Thyroid gland (tissue), 4 donors: ENCODE measurements around the gene NUTM1.

Experiments
- CTCF ChIP-seq, 6 experiments: fragments of 200-600 bp in 3 of 6; fragments of 450-650 bp in 3 of 6; sonication (generic) in 3 of 6; IDR thresholded peaks; one replicate each; pipeline ENCODE4 v1.5.1; 2016 to 2019; ENCODE audit warnings: antibody characterized with exemption in 6 of 6, mild to moderate bottlenecking in 2 of 6, inconsistent platforms in 1 of 6, moderate library complexity in 1 of 6
- POLR2A ChIP-seq, 2 donors: fragments of 450-650 bp; IDR thresholded peaks; one replicate each; pipeline ENCODE4 v1.6.1; 2017; ENCODE audit warnings: antibody characterized with exemption in 2 of 2, mild to moderate bottlenecking in 2 of 2, moderate library complexity in 1 of 2

GRCh38 chr15:34339946-34340345, 3.2 kb upstream of the NUTM1 start:
- no peak for TF ChIP-seq POLR2A (IDR thresholded peaks at IDR 0.05)
- TF ChIP-seq CTCF (IDR thresholded peaks at IDR 0.05) = no peak
